SKM-1 (cell line): Measurements from ENCODE around the gene C19orf25.

Experiments
- DNase-seq: peaks from one replicate; lab custom pipeline; 2025; ENCODE audit not compliant: unreplicated experiment; lab: John Stamatoyannopoulos, UW

C19orf25 gene

GRCh38 chr19:1466461-1467214 lies 12.4 kb downstream of the C19orf25 start:
- no peak for DNase-seq

- no peak for DNase-seq
These were observed 13.0 kb downstream of the C19orf25 start for GRCh38 chr19:1466018-1466460.

GRCh38 chr19:1465191-1466016 lies 13.6 kb downstream of the C19orf25 start:
- DNase-seq, result no peak

GRCh38 chr19:1461862-1462261 lies 17.2 kb downstream of the C19orf25 start:
- no peak for DNase-seq

- DNase-seq, result no peak
These were observed 18.7 kb downstream of the C19orf25 start for GRCh38 chr19:1460033-1460995.

GRCh38 chr19:1459479-1459878 lies 19.5 kb downstream of the C19orf25 start:
- no peak for DNase-seq

- no peak for DNase-seq
These were observed 21.1 kb downstream of the C19orf25 start for GRCh38 chr19:1457892-1458291.

- DNase-seq, result no peak
These were observed 21.8 kb downstream of the C19orf25 start for GRCh38 chr19:1457031-1457739.

- no peak for DNase-seq
These were observed 22.7 kb downstream of the C19orf25 start for GRCh38 chr19:1456121-1456900.

GRCh38 chr19:1455336-1456120 lies 23.5 kb downstream of the C19orf25 start:
- DNase-seq, result peak; percentile 85

GRCh38 chr19:1455002-1455335 lies 24.0 kb downstream of the C19orf25 start:
- no peak for DNase-seq

- DNase-seq, result no peak
These were observed 25.3 kb downstream of the C19orf25 start for GRCh38 chr19:1453525-1454364.

- DNase-seq, result no peak
These were observed 26.1 kb downstream of the C19orf25 start for GRCh38 chr19:1452802-1453524.

GRCh38 chr19:1451916-1452801 lies 26.9 kb downstream of the C19orf25 start:
- no peak for DNase-seq

GRCh38 chr19:1450735-1451731 lies 28.0 kb downstream of the C19orf25 start:
- DNase-seq, result no peak
